ENCODE data around the gene TRABD2B.

Gene TRABD2B

DNA sequence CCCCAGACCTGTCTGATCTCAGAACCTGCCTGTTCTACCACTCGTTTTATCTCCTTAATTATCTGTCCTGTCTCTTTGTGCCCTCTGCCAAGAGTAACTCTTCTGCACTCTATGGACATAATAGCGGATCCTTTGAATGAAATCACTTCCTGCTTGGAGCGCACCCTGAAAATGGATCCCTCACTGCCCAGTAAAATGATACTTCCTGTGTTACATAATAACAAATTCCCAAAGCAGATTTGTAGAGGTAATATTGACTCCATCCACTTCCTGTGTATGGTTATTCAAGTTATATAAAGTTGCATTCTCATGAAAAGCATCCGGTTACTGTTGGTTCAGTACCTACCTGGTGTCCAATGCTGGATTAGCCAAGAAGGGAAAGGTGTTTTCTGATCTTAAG lies 246.0 kb downstream of the TRABD2B start:
- DNase-seq: no peak

DNA sequence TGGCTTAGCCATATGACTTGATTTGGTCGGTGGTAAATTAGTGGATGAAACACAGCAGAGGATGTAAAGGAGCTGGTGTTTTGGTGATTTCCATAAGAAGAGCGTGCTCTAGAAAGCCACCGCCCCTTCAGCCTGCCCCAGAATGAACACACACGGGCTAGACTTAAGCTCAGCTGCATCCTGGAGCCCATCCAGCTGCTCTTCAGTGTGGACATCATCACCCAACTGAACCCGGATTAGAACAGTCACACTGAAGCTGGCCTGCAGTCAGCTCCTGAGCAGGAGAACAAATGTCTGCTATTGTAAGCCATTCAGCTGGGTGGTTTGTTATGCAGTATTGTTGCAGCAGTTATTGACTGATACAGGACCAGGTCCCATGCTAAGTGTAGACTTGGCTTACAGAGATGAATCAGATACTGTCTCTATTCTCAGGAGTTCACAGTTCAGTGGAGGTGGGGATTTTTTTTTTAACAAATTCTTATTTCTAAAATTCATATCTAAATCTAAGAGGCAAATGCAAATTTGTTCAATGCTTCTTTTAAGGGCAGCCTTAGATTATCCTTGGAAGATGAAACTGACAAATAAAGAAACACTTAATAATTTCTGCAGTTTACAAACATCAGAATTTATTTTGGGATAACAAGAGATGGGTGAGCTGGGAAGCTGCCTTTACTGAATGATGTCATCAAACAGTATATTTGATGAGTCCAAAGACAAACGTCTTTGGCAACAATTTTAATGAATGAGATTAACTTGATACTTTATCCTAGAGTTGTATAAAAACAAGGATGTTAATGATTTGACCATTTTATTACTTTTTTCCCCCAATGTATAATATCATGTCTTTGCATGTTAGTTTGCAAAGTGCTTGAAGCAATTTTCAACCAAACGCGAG lies 251.2 kb downstream of the TRABD2B start:
- no peak for DNase-seq

DNA sequence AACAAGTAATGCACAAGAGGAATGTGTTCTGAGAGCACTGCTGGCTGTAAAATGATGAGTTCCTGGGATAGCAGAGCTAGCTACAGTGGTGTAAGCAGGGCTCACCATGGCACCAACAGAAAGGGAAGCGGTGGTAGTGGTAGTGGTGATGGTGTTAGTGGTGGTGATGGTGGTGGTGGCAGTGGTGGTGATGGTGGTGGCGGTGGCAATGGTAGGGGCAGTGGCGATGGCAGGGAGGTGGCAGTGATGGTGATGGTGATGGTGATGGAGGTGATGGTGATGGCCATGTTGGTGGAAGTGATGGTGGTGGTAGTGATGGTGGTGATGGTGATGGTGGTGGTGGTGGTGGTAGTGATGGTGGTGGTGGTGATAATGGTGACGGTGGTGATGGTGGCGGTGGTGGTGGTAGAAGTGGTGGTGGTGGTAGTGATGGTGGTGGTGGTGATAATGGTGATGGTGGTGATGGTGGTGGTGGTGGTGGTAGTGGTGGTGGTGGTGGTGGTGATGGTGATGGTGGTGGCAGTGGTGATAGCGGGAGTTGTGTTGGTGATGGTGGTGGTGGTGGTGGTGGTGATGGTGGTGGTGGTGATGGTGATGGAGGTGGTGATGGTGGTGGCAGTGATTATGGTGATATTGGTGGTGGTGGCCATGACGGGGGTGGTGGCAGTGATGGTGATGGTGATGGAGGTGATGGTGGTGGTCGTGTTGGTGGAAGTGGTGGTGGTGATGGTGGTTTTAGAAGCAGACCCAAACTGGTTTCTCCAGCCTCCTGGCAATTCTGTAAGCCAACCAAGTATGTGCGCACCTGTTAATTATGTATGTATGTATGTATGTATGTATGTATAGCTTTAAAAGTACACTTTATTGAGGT lies 254.1 kb downstream of the TRABD2B start:
- DNase-seq: no peak

DNA sequence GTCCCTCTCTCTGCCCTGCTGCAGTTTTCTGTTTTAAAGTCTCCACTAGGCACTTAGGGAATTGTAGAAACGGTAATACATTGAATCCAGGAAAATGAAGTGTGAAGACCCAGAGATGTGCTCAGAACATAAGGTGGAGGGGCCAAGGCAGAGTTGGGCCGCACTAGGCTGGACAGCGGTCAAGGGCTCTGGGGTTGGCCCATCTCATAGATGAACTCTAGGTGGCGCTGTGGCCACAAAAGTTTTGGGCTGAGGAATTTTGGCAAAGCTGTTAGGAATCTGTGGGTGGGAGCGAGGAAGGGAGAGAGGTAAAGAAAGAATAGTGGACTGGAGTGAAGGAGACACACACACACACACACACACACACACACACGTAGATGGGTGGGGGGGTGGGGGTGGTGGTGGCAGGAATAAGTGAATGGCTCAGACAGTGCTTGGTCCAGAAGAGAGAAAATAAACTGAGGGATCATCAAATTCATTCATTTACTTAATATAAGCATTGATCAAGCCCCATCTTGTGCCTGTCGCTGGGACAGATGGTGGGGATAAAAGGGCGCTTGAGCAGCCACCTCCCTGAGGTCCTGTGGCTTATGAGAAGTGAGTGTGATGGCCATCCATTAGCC lies 258.5 kb downstream of the TRABD2B start:
- DNase-seq: no peak

DNA sequence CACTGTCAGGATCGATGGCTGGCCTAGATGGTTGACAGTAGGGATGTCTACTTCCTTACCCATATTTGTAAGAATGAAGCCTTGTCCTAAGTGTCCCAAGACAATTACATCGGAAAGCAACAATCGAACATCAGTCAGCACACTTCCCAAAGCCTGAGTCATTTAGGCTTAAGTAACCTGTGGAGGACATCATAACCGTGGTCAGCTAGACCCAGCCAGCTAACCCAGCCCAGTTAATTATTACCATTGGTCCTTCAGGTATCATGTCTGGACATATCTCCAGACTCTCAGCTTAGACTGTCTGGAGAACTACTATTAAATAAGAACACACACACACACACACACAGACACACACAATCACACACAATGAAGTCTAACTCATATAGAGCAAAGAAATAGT lies 264.7 kb downstream of the TRABD2B start:
- no peak for DNase-seq

DNA sequence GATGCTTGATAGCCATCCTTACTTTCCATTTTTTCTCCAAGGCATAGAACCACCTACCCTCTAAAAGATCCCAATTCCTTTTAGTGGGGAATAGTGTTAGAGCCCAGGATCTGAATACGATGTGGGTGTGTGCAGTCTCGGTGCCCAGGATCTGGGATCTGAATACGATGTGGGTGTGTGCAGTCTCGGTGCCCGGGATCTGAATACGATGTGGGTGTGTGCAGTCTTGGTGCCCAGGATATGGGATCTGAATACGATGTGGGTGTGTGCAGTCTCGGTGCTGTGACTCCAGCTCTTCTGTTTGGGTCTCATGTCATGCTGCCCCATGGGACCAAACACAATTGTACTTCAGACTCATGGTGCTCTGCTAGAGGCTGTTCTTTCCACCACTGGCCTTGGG lies 265.5 kb downstream of the TRABD2B start:
- DNase-seq: no peak

DNA sequence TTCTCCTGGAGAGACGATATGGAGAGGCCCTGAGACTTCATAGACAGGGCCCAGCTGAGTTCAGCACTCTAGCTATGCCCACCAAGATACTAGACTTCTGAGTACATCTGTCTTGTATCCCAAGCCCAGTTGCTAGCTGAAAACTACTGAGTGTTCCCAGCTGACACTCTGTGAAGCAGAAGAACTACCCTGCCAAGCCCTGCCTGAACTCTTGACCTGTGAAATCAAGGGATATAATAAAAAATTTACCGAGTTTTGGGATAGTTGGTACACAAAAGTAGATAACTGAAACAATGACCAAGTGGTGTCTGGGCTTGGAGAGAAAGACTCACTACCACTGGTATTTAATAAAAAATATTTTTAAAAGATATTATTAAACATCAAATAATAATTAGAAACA lies 267.5 kb downstream of the TRABD2B start:
- DNase-seq: no peak

DNA sequence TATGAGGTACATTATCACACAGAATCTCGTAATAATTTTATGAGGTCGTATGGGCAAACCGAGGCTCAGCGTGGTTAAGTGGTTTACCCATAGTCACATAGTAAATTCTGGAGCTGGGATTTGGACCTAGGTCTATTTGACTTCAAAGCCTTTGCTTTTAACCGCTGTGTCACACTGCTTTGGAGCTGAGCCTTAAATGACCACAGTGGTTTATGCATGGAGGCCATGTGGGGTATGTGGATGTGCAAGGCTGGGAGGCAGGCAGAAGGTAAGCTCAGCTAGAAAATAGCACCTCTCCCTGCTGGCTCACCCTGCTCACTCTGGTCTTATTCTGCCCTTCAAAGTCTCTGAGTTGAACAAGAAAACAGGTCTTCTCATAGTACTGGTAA lies 269.5 kb downstream of the TRABD2B start:
- no peak for DNase-seq

DNA sequence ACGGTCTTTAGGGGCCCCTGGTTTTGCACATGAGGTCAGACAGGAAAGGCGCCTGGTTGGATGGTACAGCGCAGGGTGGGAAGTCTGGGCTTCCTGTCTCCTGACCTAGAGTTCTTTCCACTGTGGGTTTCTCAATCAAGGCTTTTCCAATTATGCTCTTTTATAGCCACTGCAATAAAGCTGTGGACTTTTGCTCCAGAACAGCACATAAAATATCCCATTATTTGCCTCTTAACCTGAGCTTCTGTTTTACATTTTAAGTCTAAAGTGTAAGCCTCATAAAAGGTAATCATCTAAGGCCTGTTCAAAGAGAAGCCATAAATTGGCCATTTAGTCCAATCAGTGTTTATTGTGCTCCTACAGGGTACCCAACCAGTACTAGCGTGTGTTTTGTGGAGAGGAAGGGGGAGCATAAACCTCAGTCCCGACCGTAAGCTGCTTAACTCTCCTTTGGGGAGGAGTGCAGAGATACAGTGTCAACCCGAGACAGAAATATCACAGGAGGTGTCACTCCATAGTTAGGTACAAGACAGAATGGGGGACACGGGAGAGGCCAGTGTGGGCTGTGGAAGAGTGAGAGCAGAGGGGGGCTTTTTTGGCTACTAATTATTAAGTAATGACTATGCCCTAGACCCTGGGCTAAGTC lies 270.0 kb downstream of the TRABD2B start:
- no peak for DNase-seq

DNA sequence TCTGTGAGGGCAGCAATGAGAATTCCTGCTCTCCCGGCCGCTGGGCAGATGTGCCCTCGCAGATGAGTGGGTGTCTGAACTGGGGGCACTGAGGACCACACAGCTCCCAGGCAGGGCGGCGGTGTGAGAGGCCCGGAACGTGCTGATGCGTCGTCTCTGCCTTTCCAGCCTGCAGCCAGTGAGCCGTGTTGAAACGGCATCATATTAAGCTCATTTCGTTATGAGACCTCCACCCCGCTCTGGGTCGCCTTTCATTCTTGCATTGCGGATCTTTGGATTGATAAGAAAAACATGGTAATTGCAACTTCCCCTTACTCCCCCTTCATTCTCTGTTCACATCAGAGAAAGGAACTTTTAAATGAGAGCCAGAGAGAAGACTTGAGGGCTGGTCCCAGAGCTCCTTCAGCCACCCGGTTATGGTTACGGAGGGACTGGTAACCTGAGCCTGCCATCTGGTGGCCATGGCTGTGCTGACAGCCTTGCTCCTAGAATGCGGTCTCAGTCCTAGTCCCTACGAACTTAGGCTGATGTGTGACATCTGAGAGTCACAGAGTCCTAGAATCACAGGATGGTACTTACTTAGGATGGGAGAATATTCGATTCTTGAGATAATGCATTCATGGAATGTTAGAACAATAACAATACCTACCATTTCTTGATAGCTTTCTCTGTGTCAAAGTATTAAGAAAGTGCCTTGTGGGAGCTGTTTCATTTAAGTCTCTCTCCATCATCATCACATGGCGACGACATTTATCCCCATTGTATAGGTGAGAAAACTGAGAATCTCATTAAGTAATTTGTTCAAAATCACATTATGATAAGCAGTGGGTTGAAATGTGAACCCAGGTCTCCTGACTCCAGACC lies 271.0 kb downstream of the TRABD2B start:
- DNase-seq: peak; percentile 81

DNA sequence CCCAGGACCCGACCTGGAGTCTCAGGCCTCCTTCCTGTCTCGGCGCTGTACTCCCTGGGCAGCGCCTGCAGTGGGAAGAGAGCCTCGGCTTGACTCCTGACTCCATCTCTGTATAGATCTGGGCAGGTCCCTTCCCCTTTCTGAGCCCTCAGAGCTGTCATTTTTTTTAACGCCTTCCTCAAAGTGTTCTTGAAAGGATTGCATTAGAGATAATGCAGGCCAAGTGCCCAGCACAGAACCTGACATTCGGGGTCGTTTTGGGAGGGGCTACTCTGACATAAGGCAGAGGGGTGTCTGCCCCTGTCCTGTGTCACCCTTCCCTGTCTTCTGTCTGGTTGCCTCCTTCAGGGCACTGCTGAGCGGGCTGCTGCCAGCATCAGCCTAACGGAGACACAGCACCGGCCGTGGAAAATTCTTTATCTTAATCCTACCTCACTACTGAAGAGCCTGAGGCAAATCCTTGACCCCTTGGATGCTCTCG lies 271.6 kb downstream of the TRABD2B start:
- no peak for DNase-seq

DNA sequence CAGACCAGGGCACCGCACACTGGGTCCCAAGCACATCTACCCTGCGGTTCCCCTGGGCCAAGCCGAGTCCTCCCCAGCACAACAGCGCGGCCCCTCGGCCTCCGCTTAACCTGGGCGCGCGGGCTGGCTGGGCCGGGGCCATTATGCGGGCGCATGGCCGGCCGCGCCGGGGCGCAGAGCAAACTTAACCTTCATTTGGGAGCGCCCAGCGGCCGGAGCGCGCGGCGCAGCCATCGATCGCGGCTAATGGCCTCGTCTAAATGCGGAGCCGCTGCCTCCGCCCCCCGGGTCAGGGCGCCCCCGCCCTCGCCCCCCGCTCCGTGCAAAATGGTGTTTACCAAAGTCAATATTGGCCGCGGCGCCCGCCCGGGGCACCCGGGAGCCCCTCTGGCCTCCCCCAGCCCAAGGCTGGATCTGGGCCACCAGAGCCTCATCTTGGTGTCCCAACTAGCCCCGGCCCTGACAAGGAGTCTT lies 272.1 kb downstream of the TRABD2B start:
- no peak for DNase-seq

DNA sequence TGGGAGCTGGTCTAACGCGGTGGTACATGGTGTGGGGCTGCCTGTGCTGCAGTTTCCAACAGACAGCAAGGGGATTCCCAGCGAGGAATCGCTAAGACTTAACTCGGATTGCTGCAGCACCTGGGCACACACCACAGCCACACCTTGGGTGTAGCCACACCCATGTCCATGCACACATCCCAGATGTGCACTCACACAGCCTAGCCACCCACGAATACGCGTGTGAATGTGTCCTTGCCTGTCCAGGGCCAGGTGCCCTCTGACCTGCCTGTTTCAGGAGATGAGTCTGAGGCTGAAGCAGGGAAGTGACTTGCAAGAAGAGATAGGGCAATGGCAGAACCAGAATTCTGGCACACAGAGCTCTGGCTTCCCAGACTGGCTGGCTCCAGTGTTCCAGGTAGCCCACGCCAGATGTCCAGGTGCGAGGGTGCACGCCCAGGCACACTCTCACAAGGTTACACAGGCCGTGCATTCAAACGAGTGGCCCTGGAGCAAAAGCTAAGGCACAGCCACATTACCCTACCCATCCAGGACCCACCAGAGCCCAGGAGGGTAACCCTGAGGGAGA lies 272.7 kb downstream of the TRABD2B start:
- DNase-seq: no peak

DNA sequence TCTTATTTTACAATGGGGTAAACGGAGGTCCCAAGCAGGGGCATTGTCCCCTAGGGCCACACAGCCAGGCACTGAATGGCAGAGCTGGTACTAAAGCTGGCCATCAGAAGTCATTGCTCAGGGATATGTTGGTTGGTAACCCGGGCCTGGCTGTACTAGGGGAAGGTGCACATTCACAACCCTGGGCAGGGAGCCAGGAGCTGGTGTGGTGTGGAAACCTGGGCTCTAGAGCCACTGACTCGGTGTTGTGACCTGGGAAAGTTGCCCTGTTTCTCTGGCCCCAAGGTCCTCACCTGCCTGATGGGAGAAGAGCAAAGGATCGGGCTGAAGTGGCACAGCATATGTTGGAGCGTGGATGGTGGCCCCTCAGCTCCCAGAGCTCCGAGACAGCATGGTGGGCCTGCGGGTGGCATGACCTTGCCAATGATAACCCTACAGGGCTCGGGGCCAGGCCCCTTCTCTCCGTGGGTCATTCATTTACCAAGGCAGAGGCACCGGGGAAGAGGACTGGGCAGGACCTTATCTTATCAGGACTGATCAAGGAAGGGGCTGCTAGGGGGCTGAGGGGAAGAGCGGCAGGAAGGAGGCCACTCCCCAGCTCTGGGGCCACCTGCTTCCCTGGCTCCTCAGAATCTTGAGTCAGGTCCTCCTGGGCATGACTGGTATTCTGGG lies 274.1 kb downstream of the TRABD2B start:
- no peak for DNase-seq

DNA sequence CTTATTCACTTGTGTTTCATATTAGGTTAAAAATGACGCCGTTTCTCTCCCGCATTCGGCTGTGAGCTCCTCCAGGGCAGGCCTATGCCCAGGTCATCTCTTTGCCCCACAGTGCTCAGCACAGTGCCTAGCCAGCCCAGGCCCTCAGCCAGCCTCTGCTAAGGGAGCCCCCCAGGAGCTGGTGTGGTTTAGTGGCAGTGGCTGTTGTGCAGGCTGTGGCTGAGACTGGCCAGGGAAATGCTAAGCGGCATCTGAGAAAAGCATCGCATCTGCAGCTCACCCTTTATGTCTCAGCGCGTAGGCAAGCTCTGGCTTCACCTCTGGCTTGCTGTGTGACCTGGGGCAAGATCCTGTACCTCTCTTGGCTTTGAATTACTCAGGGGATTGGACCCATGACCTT lies 275.1 kb downstream of the TRABD2B start:
- no peak for DNase-seq

DNA sequence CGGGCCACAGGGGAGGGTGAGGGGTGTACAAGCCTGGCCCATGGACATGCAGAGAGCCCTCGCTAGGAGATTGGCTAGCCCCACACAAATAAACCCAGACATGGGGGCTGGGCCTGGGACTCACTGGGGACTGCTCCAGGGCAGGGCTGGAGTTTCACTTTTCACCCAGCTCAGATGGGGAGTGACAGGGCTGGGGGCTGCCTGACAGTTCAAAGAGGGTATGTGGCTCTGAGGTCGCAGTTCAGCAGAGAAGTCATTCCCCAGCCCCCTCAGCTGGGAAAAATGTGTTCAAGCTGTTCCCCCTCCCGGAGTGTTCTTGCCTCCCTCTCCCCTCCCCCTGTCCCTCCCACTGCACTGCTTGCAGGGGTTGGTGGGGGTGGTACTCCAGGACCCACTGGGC lies 277.1 kb downstream of the TRABD2B start:
- no peak for DNase-seq

DNA sequence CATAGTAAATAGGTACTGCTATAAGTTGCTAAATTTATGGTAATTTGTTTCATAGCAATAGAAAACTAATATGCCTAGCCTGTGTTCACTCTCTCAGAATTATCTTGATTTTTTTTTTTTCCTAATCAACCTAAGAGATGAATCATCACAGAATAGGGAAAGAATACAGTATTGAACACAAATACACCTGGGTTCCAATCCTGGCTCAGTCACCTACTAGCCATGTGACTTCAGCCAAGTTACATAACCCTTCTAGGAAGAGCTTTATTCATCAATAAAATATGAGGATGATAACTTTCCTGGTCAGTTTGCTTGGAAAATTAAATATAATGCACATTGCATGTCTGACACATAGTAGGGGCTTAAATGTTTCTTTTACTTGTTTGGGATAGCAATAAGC lies 279.8 kb downstream of the TRABD2B start:
- no peak for DNase-seq

DNA sequence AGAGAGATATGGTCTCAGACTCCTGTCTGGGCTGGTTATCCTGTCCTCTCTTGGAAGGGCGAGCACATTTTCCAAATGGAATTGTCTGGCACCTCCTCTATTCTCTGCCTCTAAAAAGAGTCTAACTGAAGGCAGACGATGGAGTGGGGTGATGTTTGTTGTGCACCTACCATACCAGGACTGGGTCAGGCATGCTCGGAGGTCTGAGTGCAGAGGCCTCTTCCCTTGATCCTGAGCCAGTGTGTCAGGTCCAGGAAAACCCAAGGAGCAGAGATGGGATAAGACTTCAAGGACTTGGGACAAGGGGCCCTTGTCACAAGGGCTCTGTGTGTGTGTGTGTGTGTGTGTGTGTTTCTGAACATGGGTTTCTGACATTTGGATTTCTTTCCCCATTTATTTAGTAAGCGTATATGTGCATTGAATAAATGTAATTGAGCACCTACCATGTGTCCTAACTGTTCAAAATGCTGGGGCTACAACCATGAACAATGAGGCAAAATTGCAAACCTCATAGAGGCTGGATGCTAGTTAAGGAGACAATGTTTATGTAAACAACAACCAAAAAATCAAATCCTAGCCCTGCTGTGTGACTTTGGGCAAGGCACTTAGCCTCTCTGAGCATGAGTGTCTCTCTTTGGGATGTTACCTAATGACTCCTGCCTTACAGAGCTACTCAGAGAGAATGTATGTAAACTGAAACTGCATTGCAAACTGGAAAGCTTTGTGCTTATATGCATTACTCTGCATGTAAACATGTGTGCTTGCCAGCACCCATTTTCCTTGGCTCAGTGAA lies 283.0 kb downstream of the TRABD2B start:
- no peak for DNase-seq

DNA sequence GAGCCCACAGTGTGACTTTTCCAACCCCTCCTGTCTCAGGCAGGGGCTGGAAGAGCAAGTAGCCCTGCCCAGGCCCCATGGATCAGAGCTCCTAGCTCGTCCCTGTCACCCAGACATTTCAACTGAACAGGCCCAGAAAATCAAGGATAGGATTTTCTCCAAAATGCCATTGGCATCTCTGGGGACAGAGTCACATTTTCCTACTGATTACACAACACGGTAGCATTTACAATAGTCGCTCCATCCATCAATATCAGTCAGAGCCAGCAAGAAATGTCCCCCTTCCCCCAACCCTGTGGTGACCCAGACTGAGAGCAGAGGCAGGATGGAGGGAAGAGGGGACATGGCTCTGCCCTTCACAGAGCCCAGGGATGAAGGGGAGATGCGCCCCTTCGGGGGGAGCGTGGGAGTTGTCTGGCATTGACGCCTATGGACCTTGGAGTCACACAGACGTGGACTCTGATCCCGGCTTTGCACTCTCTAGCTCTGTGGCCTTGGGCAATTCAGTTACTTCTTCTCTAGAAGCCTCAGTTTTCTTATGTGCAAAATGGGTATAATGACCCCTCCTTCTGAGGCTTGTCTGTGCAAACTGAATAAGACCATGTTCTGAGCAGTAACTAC lies 283.7 kb downstream of the TRABD2B start:
- DNase-seq: no peak

All from activated CD4-positive, alpha-beta T cell treated with anti-CD3 and anti-CD28 coated beads for 48 hours (primary cell).